ENCODE results near the gene UBE2I. TPM values are rescaled to one million over a fixed set of nuclear protein-coding genes. Genes with fewer than 3 reads are reported as not detected.

UBE2I gene
- total and polyA plus RNA-seq, 9 donors = 30.0 to 114 (median 106) TPM

DNA sequence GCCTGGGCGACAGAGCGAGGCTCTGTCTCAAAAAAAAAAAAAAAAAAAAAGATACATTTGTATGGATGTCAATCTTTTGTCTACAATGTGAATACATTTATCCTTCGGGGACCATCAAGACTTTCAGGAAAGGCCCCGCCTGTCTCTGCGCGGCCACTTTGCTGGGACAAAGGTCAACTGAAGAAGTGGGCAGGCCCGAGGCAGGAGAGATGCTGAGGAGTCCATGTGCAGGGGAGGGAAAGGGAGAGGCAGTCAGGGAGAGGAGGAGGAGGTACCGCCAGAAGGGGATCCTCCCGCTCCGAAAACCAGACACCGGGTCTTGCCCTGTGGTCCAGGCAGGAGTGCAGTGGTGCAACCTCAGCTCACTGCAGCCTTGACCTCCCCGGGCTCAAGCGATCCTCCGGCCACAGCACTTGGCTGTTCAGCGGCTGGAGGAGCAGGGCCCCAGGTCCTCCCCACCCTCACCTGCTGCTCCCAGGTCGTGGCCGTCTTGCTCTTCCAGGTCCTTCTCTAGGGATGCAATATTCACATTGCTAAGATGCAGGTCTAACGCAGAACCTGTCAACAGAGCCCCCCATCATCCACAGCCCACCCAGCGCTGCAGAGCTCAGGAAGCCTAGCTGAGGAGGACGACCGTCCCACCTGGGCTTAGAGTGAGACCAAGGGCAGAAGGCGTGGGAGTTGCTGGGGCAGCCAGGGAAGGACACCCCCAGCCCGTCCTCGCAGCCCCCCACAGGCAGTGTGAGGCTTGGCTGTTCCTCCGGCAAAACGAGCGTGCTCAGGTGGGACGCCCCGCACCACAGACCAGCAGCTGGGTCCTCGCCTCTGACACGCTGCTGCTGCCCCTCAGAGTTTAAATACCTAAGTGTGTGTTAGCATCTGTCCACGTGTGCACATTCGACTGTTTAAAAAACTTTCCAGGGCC is 61.9 kb downstream of the UBE2I start:
- 89% methylated on average over 30 of the region's 33 CpGs for WGBS (ENCODE audit: insufficient coverage)
- no peak overlapping the region for H3K27ac ChIP-seq (ENCODE audit: low read length)
- H3K4me3 ChIP-seq (ENCODE audit: low read length) = no peak overlapping the region
- H3K9me3 ChIP-seq (replicated peaks; ENCODE audit: control insufficient read depth, low read depth, low read length) = no peaks in the 10 kb centered on the region
- peaks cover 31% of the 10 kb centered on the region for H3K36me3 ChIP-seq (ENCODE audit: control insufficient read depth, insufficient read depth, low read length)
- H3K4me1 ChIP-seq (ENCODE audit: control insufficient read depth, insufficient read depth, low read length) = no peaks in the 10 kb centered on the region
- no peaks in the 10 kb centered on the region for H3K27me3 ChIP-seq (ENCODE audit: control insufficient read depth, insufficient read depth, low read length)
- DNase-seq = no peak

DNA sequence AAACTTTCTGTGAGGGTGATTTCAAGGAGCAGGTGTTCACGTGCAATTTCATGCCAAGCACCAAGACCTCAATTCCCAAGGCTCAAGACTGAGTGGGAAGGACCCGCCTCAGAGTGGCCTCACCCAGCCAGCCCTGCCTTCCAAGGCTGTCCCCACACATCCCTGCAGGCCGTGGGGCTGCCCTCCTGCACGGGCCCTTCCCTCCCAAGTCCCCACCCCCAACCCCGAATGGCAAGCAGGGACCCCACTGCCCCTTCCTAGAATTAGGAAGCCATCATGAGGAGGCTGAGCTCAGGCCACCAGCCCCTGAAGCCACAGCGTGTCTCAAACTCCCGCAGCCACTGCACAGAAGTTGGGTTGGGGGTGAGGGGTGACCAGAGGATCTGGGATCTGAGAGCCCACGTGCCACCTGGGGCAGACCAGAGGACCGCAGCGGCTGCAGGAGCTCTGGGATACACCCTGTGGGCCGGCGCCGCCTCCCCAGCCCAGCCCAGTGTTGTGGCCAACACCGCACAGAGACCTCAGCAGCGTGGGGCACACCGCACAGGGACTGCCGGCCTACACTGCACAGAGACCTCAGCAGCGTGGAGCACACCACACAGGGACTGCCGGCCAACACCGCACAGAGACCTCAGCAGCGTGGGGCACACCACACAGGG is 63.0 kb downstream of the UBE2I start:
- Histone ChIP-seq H3K27ac (ENCODE audit: low read length) (no peak overlapping the region), H3K36me3 (ENCODE audit: control insufficient read depth, insufficient read depth, low read length) (peaks cover 22% of the 10 kb centered on the region), H3K4me3 (ENCODE audit: low read length) (no peak overlapping the region), H3K9me3 (replicated peaks; ENCODE audit: control insufficient read depth, low read depth, low read length) (no peaks in the 10 kb centered on the region), H3K27me3 (ENCODE audit: control insufficient read depth, insufficient read depth, low read length) (no peaks in the 10 kb centered on the region), H3K4me1 (ENCODE audit: control insufficient read depth, insufficient read depth, low read length) (no peaks in the 10 kb centered on the region)
- no peak for DNase-seq
- WGBS (ENCODE audit: insufficient coverage) = 85% methylated on average over 9 of the region's 21 CpGs

DNA sequence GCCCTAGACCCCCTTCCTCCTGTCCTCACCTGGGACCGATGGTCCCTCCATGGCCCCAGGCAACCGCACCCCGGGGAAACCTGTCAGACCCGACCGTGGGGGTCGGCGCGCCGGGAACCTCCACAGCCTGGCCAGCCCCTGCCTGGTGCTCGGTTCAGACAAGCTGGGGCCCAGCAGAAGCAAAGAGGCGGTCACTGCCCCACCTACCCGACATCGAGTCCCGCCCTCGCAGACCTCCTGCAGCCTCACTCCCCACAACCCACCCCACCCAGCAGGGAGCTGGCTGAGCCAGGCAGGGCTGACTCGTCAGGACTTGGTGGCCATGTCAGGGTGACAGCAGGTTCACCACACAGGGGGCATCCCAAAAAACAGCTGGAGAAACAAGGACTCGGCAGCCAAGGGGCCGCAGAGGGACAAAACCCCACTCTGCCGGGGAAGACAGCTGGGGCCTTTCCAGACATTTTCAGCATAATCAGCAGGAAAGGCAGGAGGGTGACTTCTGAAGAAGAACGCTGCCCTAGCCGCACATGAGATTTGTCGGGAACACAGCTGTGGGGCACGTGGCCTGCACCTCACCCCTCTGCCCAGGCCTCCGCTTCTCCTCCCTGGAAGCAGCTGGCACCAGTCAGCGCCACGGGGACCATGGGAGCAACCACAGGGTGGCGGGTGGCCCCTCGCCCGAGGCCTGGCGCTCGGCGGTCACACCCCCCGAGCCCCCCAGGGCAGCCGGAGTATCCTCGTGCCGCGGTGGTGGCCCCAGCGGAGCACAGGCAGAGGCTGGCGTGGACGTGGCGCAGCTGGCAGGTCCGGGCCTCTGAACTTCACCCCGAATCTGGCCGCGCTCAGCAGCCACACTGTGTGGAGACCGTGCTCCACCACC is 65.2 kb downstream of the UBE2I start:
- Histone ChIP-seq H3K27ac (ENCODE audit: low read length) (no peak overlapping the region), H3K4me1 (ENCODE audit: control insufficient read depth, insufficient read depth, low read length) (peaks cover 6% of the 10 kb centered on the region), H3K4me3 (ENCODE audit: low read length) (no peak overlapping the region), H3K27me3 (ENCODE audit: control insufficient read depth, insufficient read depth, low read length) (peaks cover 3% of the 10 kb centered on the region), H3K36me3 (ENCODE audit: control insufficient read depth, insufficient read depth, low read length) (peaks cover 22% of the 10 kb centered on the region), H3K9me3 (replicated peaks; ENCODE audit: control insufficient read depth, low read depth, low read length) (no peaks in the 10 kb centered on the region)
- DNase-seq = no peak
- WGBS (ENCODE audit: insufficient coverage) = 82% methylated on average over 40 of the region's 46 CpGs

DNA sequence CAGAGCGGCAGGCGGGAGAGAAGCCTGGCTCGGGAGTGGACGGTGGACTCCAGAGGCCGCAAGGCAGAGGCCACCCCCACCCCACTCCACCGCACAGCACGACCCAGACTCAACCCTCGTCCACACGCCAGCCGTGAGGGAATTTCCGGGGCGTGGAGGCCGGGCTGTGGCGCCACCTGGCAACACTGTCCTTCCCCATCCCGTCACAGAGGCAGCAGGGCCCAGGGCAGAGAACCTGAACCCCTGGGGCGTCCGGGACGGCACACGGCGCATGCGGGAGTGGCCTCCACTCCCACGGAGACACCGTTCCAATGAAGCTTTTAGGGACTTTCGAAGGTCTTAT is 65.8 kb downstream of the UBE2I start:
- Histone ChIP-seq H3K4me1 (ENCODE audit: control insufficient read depth, insufficient read depth, low read length) (peaks cover 10% of the 10 kb centered on the region), H3K4me3 (ENCODE audit: low read length) (no peak overlapping the region)
- no peak for DNase-seq

DNA sequence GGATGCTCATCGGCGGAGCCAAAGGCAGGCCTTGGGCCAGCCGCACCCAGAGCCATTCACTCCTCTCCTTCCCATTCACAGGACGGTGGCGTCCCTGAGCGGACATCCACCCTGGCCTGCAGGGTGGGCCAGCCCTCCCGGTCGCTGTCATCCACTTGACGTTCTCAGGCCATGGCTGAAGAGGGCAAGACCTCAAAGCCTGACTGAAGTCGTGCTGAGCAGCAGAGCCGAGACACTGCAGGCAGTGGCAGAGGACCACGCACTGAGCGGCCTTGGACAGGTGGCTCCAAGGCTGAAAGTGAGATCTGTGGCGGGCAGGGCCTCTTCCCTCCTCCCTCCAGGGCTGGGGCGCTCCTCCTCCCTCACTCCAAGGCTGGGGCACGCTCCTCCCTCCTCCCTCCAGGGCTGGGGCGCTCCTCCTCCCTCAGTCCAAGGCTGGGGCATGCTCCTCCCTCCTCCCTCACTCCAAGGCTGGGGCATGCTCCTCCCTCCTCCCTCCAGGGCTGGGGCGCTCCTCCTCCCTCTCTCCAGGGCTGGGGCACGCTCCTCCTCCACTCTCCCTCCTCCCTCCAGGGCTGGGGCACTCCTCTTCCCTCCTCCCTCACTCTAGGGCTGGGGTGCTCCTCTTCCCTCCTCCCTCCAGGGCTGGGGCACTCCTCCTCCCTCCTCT is 66.4 kb downstream of the UBE2I start:
- H3K36me3 ChIP-seq (ENCODE audit: control insufficient read depth, insufficient read depth, low read length) = peaks cover 17% of the 10 kb centered on the region
- 88% methylated on average over 18 of the region's 19 CpGs for WGBS (ENCODE audit: insufficient coverage)
- no peak for DNase-seq
- no peak overlapping the region for H3K27ac ChIP-seq (ENCODE audit: low read length)
- no peak overlapping the region for H3K4me3 ChIP-seq (ENCODE audit: low read length)
- H3K27me3 ChIP-seq (ENCODE audit: control insufficient read depth, insufficient read depth, low read length) = peaks cover 6% of the 10 kb centered on the region
- H3K9me3 ChIP-seq (replicated peaks; ENCODE audit: control insufficient read depth, low read depth, low read length) = no peaks in the 10 kb centered on the region
- peaks cover 10% of the 10 kb centered on the region for H3K4me1 ChIP-seq (ENCODE audit: control insufficient read depth, insufficient read depth, low read length)

More for the DNA sequence above, 65.8 kb downstream of the UBE2I start:
- Histone ChIP-seq H3K27me3 (ENCODE audit: control insufficient read depth, insufficient read depth, low read length) (peaks cover 6% of the 10 kb centered on the region), H3K36me3 (ENCODE audit: control insufficient read depth, insufficient read depth, low read length) (peaks cover 18% of the 10 kb centered on the region), H3K27ac (ENCODE audit: low read length) (no peak overlapping the region), H3K9me3 (replicated peaks; ENCODE audit: control insufficient read depth, low read depth, low read length) (no peaks in the 10 kb centered on the region)
- 87% methylated on average over 20 of the region's 24 CpGs for WGBS (ENCODE audit: insufficient coverage)

Other genes with a start within 250 kb of the UBE2I start
- gene SSTR5, start 236.9 kb upstream of the UBE2I start, total RNA-seq = not detected
- under 1 TPM in 3 of 8 donors, not detected in 5; 0.08 to 0.13 (median 0.10) TPM for gene SSTR5, start 236.9 kb upstream of the UBE2I start, polyA plus RNA-seq (ENCODE audit: insufficient read depth in 1 of 8, insufficient read length in 8 of 8, low replicate concordance in 1 of 8)
- not detected for gene C1QTNF8, start 213.4 kb upstream of the UBE2I start, total RNA-seq
- not detected for gene C1QTNF8, start 213.4 kb upstream of the UBE2I start, polyA plus RNA-seq (ENCODE audit: insufficient read depth in 1 of 8, insufficient read length in 8 of 8, low replicate concordance in 1 of 8)
- gene CACNA1H, start 156.5 kb upstream of the UBE2I start, total RNA-seq = 20.7 TPM
- 10 to 100 TPM; 35.3 to 56.0 (median 40.0) TPM for gene CACNA1H, start 156.5 kb upstream of the UBE2I start, polyA plus RNA-seq (ENCODE audit: insufficient read depth in 1 of 8, insufficient read length in 8 of 8, low replicate concordance in 1 of 8)
- not detected for gene TPSG1, start 84.4 kb upstream of the UBE2I start, total RNA-seq
- gene TPSG1, start 84.4 kb upstream of the UBE2I start, polyA plus RNA-seq (ENCODE audit: insufficient read depth in 1 of 8, insufficient read length in 8 of 8, low replicate concordance in 1 of 8) = 1 to 10 TPM in 7 of 8 donors, under 1 TPM in 1; 0.98 to 3.7 (median 1.7) TPM
- gene TPSB2, start 79.5 kb upstream of the UBE2I start, total RNA-seq = 0.89 TPM
- 1 to 10 TPM in 6 of 8 donors, under 1 TPM in 2; 0.71 to 2.8 (median 1.7) TPM for gene TPSB2, start 79.5 kb upstream of the UBE2I start, polyA plus RNA-seq (ENCODE audit: insufficient read depth in 1 of 8, insufficient read length in 8 of 8, low replicate concordance in 1 of 8)
- gene TPSAB1, start 68.9 kb upstream of the UBE2I start, total RNA-seq = 2.6 TPM
- 1 to 10 TPM in 6 of 8 donors, under 1 TPM in 2; 0.53 to 3.8 (median 1.5) TPM for gene TPSAB1, start 68.9 kb upstream of the UBE2I start, polyA plus RNA-seq (ENCODE audit: insufficient read depth in 1 of 8, insufficient read length in 8 of 8, low replicate concordance in 1 of 8)
- not detected for gene TPSD1, start 53.6 kb upstream of the UBE2I start, total RNA-seq
- under 1 TPM in 3 of 8 donors, not detected in 5; 0.14 to 0.34 (median 0.30) TPM for gene TPSD1, start 53.6 kb upstream of the UBE2I start, polyA plus RNA-seq (ENCODE audit: insufficient read depth in 1 of 8, insufficient read length in 8 of 8, low replicate concordance in 1 of 8)
- 0.58 TPM for gene BAIAP3, start 24.0 kb downstream of the UBE2I start, total RNA-seq
- gene BAIAP3, start 24.0 kb downstream of the UBE2I start, polyA plus RNA-seq (ENCODE audit: insufficient read depth in 1 of 8, insufficient read length in 8 of 8, low replicate concordance in 1 of 8) = 1 to 10 TPM in 2 of 8 donors, under 1 TPM in 6; 0.40 to 1.3 (median 0.85) TPM
- gene TSR3, start 42.2 kb downstream of the UBE2I start, total RNA-seq = 44.9 TPM
- 10 to 100 TPM; 40.9 to 62.3 (median 50.2) TPM for gene TSR3, start 42.2 kb downstream of the UBE2I start, polyA plus RNA-seq (ENCODE audit: insufficient read depth in 1 of 8, insufficient read length in 8 of 8, low replicate concordance in 1 of 8)
- 38.9 TPM for gene GNPTG, start 42.3 kb downstream of the UBE2I start, total RNA-seq
- 10 to 100 TPM; 37.6 to 46.8 (median 40.5) TPM for gene GNPTG, start 42.3 kb downstream of the UBE2I start, polyA plus RNA-seq (ENCODE audit: insufficient read depth in 1 of 8, insufficient read length in 8 of 8, low replicate concordance in 1 of 8)
- gene UNKL, start 105.1 kb downstream of the UBE2I start, total RNA-seq = 6.6 TPM
- 10 to 100 TPM in 1 of 8 donors, 1 to 10 TPM in 7; 6.6 to 12.9 (median 8.2) TPM for gene UNKL, start 105.1 kb downstream of the UBE2I start, polyA plus RNA-seq (ENCODE audit: insufficient read depth in 1 of 8, insufficient read length in 8 of 8, low replicate concordance in 1 of 8)
- gene UQCC4, start 111.1 kb downstream of the UBE2I start, total RNA-seq = 16.5 TPM
- 10 to 100 TPM; 11.6 to 13.8 (median 12.7) TPM for gene UQCC4, start 111.1 kb downstream of the UBE2I start, polyA plus RNA-seq (ENCODE audit: insufficient read depth in 1 of 8, insufficient read length in 8 of 8, low replicate concordance in 1 of 8)
- 0.13 TPM for gene PERCC1, start 121.4 kb downstream of the UBE2I start, total RNA-seq
- gene PERCC1, start 121.4 kb downstream of the UBE2I start, polyA plus RNA-seq (ENCODE audit: insufficient read depth in 1 of 8, insufficient read length in 8 of 8, low replicate concordance in 1 of 8) = under 1 TPM in 7 of 8 donors, not detected in 1; 0.16 to 0.49 (median 0.26) TPM
- 2.1 TPM for gene CCDC154, start 134.9 kb downstream of the UBE2I start, total RNA-seq
- gene CCDC154, start 134.9 kb downstream of the UBE2I start, polyA plus RNA-seq (ENCODE audit: insufficient read depth in 1 of 8, insufficient read length in 8 of 8, low replicate concordance in 1 of 8) = 1 to 10 TPM in 7 of 8 donors, under 1 TPM in 1; 0.86 to 4.0 (median 2.1) TPM
- gene CLCN7, start 165.4 kb downstream of the UBE2I start, total RNA-seq = 18.8 TPM
- 10 to 100 TPM; 25.1 to 43.3 (median 31.7) TPM for gene CLCN7, start 165.4 kb downstream of the UBE2I start, polyA plus RNA-seq (ENCODE audit: insufficient read depth in 1 of 8, insufficient read length in 8 of 8, low replicate concordance in 1 of 8)
- 0.40 TPM for gene PTX4, start 179.3 kb downstream of the UBE2I start, total RNA-seq
- gene PTX4, start 179.3 kb downstream of the UBE2I start, polyA plus RNA-seq (ENCODE audit: insufficient read depth in 1 of 8, insufficient read length in 8 of 8, low replicate concordance in 1 of 8) = 1 to 10 TPM in 1 of 8 donors, under 1 TPM in 7; 0.34 to 1.1 (median 0.74) TPM
- gene TELO2, start 183.7 kb downstream of the UBE2I start, total RNA-seq = 14.5 TPM
- 10 to 100 TPM; 26.3 to 40.4 (median 36.8) TPM for gene TELO2, start 183.7 kb downstream of the UBE2I start, polyA plus RNA-seq (ENCODE audit: insufficient read depth in 1 of 8, insufficient read length in 8 of 8, low replicate concordance in 1 of 8)
- gene TMEM204, start 224.0 kb downstream of the UBE2I start, total RNA-seq = 19.4 TPM
- 10 to 100 TPM; 14.6 to 22.2 (median 17.6) TPM for gene TMEM204, start 224.0 kb downstream of the UBE2I start, polyA plus RNA-seq (ENCODE audit: insufficient read depth in 1 of 8, insufficient read length in 8 of 8, low replicate concordance in 1 of 8)